ENCODE data around the gene ACTRT2.
A peak's percentile ranks its signal among the peaks of the same experiment; 100 is the strongest.

The ACTRT2 gene

DNA sequence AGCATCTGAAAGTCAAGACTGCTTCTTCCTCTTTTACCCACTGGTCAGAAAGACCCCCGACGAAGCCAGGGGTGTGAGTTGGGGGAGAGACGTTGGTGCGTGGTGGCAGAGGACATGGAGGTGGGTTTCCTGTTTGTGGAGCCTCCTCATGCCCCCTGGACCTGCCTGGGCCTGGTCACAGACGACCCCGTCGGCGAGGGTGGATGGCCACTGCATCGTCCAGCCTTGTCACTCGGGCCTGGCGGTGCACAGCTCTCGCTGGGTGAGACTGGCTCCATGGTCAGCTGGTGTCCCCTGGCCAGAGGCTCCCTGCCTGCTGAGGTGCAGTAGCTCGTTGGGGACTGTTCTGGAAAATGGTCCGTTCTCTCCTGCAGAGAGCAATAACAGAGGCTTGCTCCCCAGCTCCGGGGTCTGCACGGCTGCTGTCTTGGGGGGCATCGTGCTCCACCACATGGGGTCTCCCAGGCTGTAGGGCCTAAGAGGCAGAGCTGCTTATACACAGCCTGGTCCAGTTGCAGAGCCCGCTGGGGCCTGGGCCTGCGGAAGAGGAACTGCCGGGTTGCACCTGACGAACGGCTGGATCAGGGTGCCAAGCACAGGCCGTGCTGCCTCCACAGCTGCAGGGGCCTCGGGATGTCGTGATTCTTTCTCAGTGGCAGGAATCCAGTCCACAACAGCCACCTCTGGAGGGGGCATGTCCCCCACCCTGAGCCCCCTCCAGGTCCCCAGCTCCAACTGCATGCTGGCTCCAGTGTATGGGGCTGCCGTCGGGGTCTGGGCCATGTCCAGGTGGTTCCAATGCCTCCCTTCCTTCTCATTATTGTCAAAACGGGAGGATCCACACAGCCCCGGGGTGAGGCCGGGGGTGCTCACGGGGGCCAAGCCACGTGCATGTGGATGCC is 18.0 kb upstream of the ACTRT2 start:
- DNase-seq, result no peak

DNA sequence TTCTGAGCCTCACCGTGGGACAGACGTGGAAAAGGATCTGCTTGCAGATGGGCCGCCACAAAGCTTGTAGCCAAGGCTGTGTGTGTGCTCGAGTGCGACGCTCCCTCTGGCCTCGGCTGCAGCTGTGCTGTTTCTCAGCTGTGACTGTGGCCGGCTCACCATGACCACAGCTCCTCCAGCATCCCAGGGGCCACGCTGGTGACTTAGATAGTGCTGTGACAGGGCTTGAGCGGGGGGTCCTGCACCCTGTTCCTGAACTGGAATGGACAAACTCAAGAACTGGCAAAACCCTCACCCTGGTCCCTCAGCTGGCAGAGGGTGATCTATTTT is 17.4 kb upstream of the ACTRT2 start:
- DNase-seq, result no peak

DNA sequence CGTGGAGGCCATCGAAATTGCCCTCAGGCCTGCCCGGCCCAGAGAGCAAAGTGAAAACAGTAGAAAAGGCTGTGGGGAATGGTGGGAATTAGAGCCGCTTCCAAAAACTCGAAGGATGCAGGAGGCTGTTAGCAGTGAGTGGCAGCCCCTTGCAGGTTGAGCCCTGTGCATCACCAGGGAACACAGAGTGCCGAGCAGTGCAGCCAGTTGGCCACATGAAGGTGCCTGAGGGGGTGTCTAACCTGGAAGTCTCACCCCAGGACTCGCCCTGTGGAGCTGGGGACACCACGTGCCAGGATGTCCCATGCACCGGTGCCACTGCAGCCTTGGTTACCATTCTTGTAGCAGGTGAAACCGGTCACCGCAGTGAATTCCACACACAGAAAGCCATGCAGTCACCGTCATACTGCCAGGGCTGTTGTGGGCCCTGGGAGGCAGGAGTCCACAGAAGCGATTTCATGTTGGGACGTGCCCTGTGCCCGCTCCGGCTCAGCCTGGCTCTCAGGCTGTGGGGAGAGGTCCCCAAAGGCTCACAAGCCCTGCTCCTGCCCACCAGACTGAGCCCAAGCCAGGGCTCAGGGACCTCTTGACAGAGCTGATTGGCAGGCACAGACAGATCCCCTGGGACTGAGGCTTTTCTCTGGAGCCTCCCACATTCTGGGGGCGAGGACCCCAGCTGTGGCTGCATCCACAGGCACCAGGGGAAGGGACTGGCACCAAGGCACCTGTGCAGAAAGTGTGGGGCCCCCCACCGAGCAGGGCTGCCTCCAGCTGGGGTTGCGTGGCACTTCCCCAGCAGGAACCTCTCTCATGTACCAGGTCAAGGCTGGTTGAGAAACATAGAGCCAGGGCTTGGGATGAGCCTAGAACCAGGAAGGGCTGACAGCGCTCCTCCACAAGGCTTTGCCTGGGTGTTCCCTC is 16.7 kb upstream of the ACTRT2 start:
- peak; percentile 19 for DNase-seq

DNA sequence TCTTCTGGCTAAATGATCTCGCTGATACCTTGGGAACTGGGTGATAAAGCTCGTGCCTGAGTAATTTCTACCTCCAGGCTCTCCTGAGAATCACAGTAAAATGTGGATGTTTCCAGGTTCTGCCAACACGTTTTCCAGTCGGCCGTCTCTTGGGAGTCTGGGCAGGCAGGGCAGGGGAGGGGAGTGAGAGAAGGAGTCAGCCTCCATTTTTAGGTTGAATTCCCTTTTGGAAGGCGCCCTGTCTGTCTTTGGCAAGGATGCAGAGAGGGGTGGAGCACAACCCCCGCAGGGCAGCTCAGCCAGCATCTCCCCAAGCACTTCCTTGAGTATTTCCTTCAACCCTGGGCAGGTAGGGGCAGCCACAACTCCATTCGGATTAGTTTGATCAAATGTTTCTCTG is 15.5 kb upstream of the ACTRT2 start:
- no peak for DNase-seq

DNA sequence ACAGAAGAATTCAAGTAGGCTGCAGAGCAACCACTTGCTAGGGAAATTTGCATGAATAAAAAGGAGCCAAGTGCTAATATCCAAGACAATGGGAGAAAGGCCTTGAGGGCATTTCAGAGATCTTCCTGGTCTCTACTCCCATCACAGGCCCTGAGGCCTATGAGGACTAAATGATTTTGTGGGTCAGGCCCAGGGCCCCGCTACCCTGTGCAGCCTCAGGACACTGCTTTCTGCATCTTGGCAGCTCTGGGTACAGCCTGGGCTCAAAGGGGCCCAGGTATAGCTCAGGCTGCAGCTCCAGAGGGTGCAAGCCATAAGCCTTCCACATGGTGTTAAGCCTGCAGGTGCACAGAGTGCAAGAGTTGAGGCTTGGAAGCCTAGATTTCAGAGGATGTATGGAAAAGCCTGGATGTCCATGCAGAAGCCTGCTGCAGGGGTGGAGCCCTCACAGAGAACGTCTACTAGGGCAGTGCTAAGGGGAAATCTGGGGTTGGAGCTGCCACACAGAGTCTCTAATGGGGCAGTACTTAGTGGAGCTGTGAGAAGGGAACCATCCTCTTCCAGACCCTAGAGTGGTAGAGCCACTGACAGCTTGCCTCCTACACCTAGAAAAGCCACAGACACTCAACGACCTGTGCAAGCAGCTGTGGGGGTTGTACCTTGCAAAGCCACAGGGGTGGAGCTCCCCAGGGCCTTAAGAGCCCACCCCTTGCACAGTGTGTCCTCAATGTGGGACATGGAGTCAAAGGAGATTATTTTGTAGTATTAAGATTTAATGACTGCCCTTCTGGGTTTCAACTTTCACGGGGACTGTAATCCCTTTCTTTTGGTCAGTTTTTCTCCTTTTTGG is 13.7 kb upstream of the ACTRT2 start:
- no peak for DNase-seq

DNA sequence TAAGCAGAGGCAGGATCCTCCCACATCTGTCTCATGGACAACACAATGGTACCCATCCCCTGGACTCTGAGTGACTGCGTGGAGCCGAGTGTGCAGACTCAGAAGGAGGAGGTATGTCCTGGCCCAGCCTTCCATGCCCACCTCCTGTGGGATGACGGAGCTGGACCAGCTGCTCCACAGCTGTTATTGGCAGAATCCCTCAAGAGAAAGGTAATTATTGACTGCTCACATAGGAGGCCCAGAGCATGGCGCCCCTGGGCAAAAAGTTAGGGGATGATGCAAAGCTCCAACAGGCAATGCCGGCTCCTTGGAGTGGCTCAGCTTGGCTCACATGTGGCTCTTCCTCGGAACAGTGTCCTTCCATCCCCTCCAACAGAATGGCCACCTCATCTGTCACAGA is 12.2 kb upstream of the ACTRT2 start:
- no peak for DNase-seq

DNA sequence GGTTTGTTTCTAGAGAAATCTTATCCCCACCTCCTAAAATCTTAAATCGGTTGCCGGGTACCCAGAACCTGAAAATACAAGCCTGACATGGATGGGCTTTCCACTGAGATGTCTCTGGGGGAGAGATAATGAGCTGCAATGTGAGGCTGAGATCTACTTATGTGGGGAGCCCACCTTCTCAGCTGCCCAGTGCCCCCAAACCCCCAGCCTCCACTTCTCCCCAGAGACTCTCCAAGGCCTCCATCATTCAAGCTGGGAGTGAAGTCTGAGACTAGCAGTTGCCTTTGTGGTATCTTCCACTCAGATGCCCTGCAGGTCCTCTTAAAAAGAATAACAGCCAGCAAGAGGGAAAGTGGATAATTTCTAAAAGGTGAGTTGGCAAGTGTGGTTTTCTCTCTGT is 11.7 kb upstream of the ACTRT2 start:
- no peak for DNase-seq

DNA sequence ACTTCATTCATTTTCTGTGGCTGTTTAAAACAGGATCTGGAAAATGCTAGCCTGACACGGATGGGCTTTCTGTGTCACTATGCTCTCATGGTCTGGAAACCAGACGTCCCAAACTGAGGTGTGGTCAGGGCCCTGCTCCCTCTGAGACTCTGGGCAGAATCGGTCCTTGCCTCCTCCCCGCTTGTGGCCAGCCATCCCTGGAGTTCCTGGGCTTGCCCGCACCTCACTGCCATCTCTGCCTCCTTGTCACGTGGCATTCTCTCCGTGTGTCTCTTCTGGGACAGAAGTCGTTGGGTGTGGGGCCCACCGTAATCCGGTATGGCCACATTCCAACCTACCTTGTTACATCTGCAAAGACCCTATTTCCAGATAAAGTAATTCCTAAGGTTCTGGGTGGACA is 10.1 kb upstream of the ACTRT2 start:
- DNase-seq, result no peak

DNA sequence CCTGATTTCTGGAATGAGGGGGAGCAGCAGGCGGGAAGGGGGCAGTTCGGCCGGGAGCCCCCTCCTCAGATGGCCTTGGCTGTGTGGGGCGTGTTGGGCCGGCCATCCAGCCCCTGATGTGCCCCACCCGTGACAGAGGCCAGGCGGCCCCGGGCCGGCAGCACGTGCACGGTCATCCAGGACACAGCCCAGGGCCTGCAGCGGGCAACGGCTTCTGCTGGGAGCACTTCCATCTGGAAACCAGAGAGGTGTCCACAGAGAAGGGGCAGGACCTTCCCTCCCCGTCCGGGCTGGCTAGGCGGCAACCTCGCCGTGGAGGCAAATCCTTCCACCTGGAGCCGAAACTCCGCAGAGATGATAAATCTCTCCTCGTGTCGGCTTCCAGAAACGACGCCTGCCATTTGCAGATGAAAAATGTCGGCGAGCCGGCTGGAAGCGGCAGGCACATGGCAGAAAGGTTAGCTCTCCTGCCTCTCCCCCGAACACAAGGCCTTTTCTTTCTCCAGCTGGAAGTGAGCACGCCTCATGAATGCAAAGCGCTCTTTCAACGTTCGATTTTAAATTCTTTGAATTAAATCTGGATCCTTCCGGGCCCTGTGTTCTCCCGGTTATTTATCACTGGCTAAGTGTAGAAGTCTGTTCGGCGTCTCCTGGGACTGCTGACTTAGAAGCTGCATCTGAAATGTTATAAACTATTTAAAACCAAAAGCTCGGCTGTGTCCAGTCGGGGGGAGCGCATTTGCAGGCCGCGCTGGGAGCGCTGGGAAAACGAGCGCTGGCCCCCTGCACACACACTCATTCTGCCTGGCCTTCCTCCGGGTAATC is 9.4 kb upstream of the ACTRT2 start:
- DNase-seq, result no peak

DNA sequence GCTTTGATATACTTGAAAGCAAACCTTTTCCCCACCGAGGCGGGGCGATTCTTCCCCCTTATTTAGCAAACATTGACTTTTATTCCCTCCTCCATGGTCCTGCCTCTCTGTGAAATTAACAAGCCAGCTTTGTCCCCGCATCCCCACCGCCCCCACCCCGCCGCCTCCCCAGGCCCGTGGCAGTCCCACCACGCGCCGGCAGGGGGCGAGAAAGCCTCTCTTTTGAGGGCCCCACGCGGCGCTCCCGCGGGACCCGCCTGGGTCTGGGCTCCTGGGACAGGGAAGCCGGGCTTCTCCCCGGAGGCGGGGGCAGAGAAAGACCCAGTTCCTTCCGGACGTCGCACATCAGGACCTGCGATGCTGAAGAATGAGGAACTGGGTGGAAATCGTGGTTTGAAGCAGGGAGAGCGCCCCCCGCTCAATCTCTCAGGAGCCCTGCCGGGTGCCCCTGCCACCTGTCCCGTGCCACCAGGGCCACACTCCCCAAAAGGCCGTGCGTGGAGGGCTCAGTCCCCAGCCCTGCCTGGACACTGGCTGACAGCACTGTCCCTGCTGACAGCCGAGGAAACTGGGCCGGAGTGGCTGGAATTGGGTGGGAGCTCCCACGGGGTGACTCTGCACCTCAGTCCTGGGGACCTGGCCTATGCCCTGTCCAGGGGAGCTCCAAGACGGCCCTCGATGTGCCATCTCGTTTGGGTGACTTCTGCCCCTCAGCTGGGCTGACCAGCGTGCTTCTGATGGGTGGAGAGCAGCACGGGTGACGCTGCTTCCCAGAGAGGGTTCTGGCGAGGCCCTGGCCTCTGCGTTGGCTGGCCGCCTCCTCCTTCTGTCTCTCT is 8.6 kb upstream of the ACTRT2 start:
- peak; percentile 18 for DNase-seq

DNA sequence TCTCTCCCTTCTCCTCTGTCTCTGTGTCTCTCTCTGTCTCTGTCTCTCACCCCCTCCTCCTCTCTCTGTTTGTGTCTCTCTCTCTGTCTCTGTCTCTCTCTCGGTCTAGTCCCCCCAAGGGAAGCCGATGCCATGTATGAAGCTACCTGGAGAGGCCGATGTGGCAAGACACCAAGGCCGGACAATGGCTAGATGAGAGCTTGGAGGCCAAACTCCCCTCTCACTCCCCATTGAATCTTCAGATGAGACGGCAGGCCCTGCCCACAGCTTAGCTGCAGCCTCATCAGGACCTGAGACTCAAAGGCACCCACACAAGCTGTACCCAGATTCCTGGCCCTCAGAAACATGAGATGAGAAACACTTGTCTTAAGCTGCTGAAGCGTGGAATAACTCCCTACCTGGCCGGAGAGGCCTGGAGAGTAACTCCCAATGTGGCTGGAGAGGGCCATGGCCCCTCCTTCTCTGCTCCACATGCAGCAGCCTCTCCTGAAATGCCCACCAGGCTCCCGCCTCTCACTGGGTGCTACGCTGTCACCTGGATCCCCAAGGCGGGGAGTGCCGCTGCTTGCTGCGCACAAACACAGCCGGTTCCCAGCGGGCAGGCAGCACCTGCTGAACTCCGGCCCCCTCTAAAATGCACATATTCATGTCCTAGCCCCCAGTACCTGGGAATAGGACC is 7.8 kb upstream of the ACTRT2 start:
- DNase-seq, result no peak

DNA sequence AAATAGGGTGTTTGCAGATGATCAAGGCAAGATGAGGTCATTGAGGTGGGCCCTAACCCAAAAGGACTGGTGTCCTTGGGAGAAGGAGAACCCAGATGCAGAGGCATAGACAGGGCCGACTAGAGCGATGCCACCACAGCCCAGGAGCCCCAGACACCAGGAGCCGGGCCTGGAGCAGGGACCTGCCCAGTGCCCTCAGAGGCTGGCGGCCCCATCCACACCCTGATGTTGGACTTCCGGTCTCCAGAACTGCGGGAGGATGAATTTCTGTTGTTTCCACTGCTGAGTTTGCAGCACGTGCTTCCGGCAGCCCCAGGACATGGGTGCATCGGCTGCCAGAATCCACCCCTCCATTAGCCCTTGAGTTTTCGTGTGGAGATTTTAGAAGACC is 7.2 kb upstream of the ACTRT2 start:
- no peak for DNase-seq

DNA sequence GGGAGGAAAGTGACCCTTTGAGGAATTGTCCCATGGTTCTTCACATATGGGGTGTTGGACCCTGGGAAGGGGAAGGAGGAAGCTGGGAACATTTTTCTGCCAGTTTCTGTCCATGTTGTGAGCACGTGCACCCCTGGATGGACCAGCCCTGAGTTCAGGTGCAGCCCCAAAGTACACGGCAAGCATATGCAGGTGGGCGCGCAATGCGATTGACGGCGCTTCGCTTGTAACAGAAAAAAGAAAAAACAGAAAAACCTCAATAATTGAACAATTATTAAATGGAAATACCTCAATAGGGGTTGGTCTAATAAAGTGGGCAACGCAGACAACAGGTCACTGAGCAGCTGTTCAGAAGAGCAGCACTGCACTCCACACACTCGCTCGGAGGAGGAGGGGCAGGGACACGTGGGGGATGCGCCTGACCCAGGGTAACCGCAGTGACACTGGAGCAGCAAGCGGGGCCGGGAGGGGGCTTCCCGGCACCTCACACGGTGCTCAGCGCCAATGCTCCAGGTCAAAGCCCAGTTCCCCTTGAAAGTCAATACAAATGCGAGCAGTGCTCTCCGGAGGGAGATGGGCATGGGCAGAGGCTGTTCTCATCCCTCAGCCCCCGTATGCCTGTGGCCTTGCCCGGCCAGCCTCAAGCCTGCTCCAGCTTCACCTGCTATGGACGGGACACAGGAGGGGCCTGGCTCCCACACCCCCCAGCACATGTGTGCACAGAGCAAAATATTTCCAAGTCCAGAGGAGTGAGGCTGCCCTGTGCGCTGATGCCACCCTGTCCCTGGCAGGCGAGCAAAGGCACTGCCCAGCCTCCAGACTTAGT is 6.6 kb upstream of the ACTRT2 start:
- DNase-seq, result no peak

DNA sequence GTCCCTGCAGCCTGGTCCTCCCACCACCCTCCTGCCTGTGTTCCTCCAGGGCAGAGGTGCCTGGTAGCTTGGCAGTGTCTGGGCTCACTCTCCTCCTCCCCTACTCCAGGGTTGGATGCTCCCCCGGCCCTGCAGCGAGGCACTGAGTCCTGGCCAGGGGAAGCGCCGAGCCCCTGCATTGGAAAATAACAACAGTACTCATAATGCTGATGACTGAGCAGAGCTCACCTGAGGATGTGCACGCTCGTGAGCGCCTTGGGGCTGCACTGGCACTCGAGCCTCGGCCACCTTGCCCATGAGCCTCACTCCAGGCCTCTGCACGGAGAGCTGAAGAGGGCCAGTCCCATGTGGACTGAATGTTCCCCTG is 6.0 kb upstream of the ACTRT2 start:
- DNase-seq, result no peak

DNA sequence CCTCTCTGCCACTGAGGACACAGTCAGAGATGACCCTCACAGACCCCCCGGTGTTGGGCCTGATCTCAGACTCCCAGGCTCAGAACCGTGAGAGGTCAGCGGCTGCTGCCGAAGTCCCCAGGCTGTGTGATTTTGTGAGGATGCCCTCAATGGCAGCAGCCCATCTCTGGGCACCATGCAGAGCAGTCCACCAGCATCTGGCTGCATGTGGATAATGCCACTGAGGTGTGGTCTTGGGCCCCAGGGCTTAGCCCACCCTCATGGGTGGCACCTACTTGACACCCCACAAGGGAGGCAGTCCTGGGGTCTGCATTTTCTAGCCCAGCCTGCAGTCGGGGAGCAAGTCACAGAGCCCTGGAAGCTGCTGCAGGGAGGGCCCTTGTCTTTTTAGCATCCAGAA is 5.5 kb upstream of the ACTRT2 start:
- no peak for DNase-seq

DNA sequence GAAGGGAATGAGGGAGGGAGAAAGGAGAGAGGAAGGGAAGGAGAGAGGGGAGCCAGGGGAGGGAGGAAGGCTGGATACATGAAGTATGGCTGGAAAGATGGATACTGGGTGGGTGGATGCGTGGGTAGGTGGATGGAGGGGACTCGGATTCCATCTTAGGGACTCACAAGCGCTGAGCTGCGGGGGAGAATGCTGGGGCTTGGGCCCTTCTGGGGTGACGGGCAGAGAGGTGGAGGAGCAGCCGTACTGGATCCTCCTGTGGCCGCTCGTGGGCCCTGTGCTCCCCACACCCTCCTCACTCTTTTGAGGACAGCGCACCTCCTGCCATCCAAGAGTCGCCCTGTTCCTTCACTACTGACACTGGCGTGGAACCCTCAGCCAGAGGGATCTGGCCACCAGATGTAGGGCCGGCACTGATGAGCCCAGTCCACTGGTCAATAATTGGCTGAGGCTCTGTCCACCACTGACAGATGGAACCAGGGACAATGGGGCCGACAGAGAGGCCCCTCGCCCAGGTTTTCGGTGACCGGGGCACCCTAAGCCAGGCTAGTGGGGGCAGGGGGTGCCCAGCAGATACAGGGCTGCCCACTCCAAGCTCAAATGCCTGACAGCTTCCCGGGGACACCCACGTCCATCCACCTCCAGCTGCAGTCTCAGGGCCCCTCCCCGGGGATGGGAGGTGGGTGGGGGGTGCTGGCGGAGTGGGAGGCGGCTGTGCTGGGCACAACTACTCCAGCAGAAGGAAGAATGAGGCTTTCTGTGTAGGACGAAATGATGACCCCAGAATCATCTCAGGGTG is 4.4 kb upstream of the ACTRT2 start:
- DNase-seq, result no peak

DNA sequence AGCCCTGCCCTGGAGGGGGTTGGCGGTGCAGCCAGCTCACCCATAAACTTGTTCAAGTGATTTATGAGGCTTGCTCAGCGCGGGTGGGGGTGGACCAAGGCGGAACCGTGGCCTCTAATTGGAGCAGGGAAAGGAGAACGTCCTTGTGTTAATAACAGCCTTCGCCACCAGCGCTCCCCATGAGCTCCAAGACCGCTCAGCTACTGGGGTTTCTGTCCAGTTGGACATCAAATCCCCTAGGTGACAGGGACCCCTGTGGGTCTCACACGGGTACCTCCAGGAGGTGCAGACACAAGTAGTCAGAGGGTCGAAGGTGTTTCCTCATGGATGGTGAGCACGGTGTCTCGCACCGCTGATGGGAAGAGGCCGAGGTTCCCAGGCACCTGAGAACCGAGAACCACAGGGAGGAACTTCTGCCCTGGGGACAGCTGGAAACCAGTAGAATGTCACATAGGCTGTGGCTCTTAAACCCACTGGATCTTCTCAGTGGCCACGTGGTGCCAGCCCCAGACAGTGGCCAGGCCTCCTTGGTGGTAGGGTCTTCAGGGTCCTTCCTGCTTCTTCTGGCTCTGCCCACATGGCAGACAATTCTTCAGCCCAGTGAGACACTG is 3.7 kb upstream of the ACTRT2 start:
- DNase-seq, result no peak

DNA sequence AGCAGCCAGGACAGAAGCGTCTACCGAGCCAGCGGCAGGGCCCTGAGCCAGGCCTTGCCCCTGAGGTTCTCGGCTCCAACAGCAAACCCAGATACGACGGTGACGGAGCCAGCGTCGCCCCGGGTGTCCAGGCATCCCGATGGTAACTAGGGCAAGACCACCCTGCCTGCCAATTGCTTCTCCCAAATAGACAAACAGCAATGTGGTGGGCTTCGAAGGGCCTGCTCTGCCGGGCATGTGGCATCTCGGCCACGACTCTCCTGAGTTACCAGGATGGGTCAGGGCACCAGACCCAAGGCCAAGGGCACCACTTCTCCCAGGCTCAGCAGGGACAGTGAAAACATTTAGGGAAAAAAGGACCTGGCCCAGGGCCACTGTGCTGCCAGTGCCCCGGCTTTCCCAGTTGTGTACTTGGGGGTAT is 3.2 kb upstream of the ACTRT2 start:
- DNase-seq, result no peak

DNA sequence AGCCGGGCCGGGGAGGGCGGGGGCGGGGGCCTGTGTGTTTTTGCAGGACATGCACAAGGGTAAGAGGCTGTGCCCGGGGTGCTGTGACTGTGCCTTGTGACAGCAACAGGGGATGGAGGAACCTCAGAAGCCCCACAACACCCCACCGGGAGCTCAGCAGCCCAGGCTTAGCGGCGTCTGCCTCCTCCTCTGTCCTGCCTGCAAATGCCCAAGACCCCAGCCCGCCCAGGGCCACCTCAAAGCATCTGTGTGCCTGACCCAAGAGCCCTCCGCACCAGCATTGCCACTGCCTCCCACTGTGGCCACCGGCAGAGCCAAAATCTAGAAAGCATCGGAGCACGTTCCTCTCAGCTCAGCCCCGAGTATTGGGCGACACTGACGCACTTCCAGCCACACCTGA is 2.7 kb upstream of the ACTRT2 start:
- no peak for DNase-seq
